ENCODE results near the gene PRIM1.
"Not testable (repeated sequence)": the region's sequence is repeated elsewhere in the genome, so short reads cannot be mapped to it uniquely, and the experiment has no call there.

PRIM1 gene

GRCh38 chr12:56728139-56728861 lies 23.8 kb downstream of the PRIM1 start:
- Histone ChIP-seq H3K27ac (ENCODE audit: low read depth in 2 of 2, low read length in 2 of 2) (no peak overlapping the region), H3K36me3 (ENCODE audit: control insufficient read depth in 2 of 2, insufficient read depth in 2 of 2, low read length in 2 of 2) (no peaks in the 10 kb centered on the region), H3K27me3 (ENCODE audit: control insufficient read depth in 2 of 2, insufficient read depth in 2 of 2, low read length in 2 of 2) (no peaks in the 10 kb centered on the region), H3K9me3 (ENCODE audit: control insufficient read depth in 2 of 2, low read length in 2 of 2) (no peaks in the 10 kb centered on the region), H3K4me1 (ENCODE audit: control insufficient read depth in 2 of 2, insufficient read depth in 2 of 2, low read length in 2 of 2) (peaks cover 7 to 8% of the 10 kb centered on the region in 2 donors), H3K9ac (ENCODE audit: low read depth in 1 of 2, low read length in 2 of 2) (no peak overlapping the region), H3K4me3 (ENCODE audit: low read length in 2 of 2) (no peak overlapping the region)

GRCh38 chr12:56726196-56726675 lies 25.9 kb downstream of the PRIM1 start:
- H3K27me3 ChIP-seq (ENCODE audit: control insufficient read depth in 2 of 2, insufficient read depth in 2 of 2, low read length in 2 of 2); H3K36me3 ChIP-seq (ENCODE audit: control insufficient read depth in 2 of 2, insufficient read depth in 2 of 2, low read length in 2 of 2); H3K9me3 ChIP-seq (ENCODE audit: control insufficient read depth in 2 of 2, low read length in 2 of 2): not testable (repeated sequence)
- H3K9ac ChIP-seq (ENCODE audit: low read depth in 1 of 2, low read length in 2 of 2) = peak overlapping the region in 1 of 2 donors; percentile 99
- peak overlapping the region; percentile 88 to 93 for H3K27ac ChIP-seq (ENCODE audit: low read depth in 2 of 2, low read length in 2 of 2)
- peaks cover 26 to 29% of the 10 kb centered on the region in 2 donors for H3K4me1 ChIP-seq (ENCODE audit: control insufficient read depth in 2 of 2, insufficient read depth in 2 of 2, low read length in 2 of 2)
- peak overlapping the region in 1 of 2 donors; percentile 96 for H3K4me3 ChIP-seq (ENCODE audit: low read length in 2 of 2)

GRCh38 chr12:56725723-56726102 lies 26.4 kb downstream of the PRIM1 start:
- H3K9me3 ChIP-seq (ENCODE audit: control insufficient read depth in 2 of 2, low read length in 2 of 2) = no peaks in the 10 kb centered on the region
- H3K4me3 ChIP-seq (ENCODE audit: low read length in 2 of 2) = peak overlapping the region; percentile 96 to 99
- peaks cover 30 to 34% of the 10 kb centered on the region in 2 donors for H3K4me1 ChIP-seq (ENCODE audit: control insufficient read depth in 2 of 2, insufficient read depth in 2 of 2, low read length in 2 of 2)
- H3K9ac ChIP-seq (ENCODE audit: low read depth in 1 of 2, low read length in 2 of 2) = peak overlapping the region; percentile 66 to 99
- peak overlapping the region; percentile 88 to 93 for H3K27ac ChIP-seq (ENCODE audit: low read depth in 2 of 2, low read length in 2 of 2)
- H3K36me3 ChIP-seq (ENCODE audit: control insufficient read depth in 2 of 2, insufficient read depth in 2 of 2, low read length in 2 of 2) = peaks cover 2 to 13% of the 10 kb centered on the region in 2 donors
- H3K27me3 ChIP-seq (ENCODE audit: control insufficient read depth in 2 of 2, insufficient read depth in 2 of 2, low read length in 2 of 2) = no peaks in the 10 kb centered on the region

GRCh38 chr12:56724972-56725722 lies 27.0 kb downstream of the PRIM1 start, which contains the start of gene NACA:
Gene NACA (minus strand): TSS chr12:56725299. CDS start chr12:56724521, 778 bp downstream.
- peaks cover 30 to 36% of the 10 kb centered on the region in 2 donors for H3K4me1 ChIP-seq (ENCODE audit: control insufficient read depth in 2 of 2, insufficient read depth in 2 of 2, low read length in 2 of 2)
- H3K9me3 ChIP-seq (ENCODE audit: control insufficient read depth in 2 of 2, low read length in 2 of 2) = no peaks in the 10 kb centered on the region
- H3K4me3 ChIP-seq (ENCODE audit: low read length in 2 of 2) = peak within 1 kb of the TSS; percentile 96 to 99
- H3K9ac ChIP-seq (ENCODE audit: low read depth in 1 of 2, low read length in 2 of 2) = peak within 1 kb of the TSS; percentile 99
- peak within 1 kb of the TSS; percentile 88 to 93 for H3K27ac ChIP-seq (ENCODE audit: low read depth in 2 of 2, low read length in 2 of 2)
- no peaks in the 10 kb centered on the region for H3K27me3 ChIP-seq (ENCODE audit: control insufficient read depth in 2 of 2, insufficient read depth in 2 of 2, low read length in 2 of 2)
- peaks cover 8 to 16% of the 10 kb centered on the region in 2 donors for H3K36me3 ChIP-seq (ENCODE audit: control insufficient read depth in 2 of 2, insufficient read depth in 2 of 2, low read length in 2 of 2)

GRCh38 chr12:56724701-56724971 lies 27.5 kb downstream of the PRIM1 start:
- peaks cover 30 to 36% of the 10 kb centered on the region in 2 donors for H3K4me1 ChIP-seq (ENCODE audit: control insufficient read depth in 2 of 2, insufficient read depth in 2 of 2, low read length in 2 of 2)
- peak overlapping the region; percentile 96 to 99 for H3K4me3 ChIP-seq (ENCODE audit: low read length in 2 of 2)
- no peaks in the 10 kb centered on the region for H3K9me3 ChIP-seq (ENCODE audit: control insufficient read depth in 2 of 2, low read length in 2 of 2)
- no peaks in the 10 kb centered on the region for H3K27me3 ChIP-seq (ENCODE audit: control insufficient read depth in 2 of 2, insufficient read depth in 2 of 2, low read length in 2 of 2)
- peaks cover 13 to 21% of the 10 kb centered on the region in 2 donors for H3K36me3 ChIP-seq (ENCODE audit: control insufficient read depth in 2 of 2, insufficient read depth in 2 of 2, low read length in 2 of 2)
- peak overlapping the region; percentile 88 to 93 for H3K27ac ChIP-seq (ENCODE audit: low read depth in 2 of 2, low read length in 2 of 2)
- peak overlapping the region; percentile 99 for H3K9ac ChIP-seq (ENCODE audit: low read depth in 1 of 2, low read length in 2 of 2)

- Histone ChIP-seq H3K36me3 (ENCODE audit: control insufficient read depth in 2 of 2, insufficient read depth in 2 of 2, low read length in 2 of 2) (peaks cover 18 to 27% of the 10 kb centered on the region in 2 donors), H3K4me3 (ENCODE audit: low read length in 2 of 2) (peak overlapping the region; percentile 96 to 99), H3K27ac (ENCODE audit: low read depth in 2 of 2, low read length in 2 of 2) (peak overlapping the region; percentile 88 to 93), H3K9me3 (ENCODE audit: control insufficient read depth in 2 of 2, low read length in 2 of 2) (no peaks in the 10 kb centered on the region), H3K27me3 (ENCODE audit: control insufficient read depth in 2 of 2, insufficient read depth in 2 of 2, low read length in 2 of 2) (no peaks in the 10 kb centered on the region), H3K4me1 (ENCODE audit: control insufficient read depth in 2 of 2, insufficient read depth in 2 of 2, low read length in 2 of 2) (peaks cover 30 to 36% of the 10 kb centered on the region in 2 donors), H3K9ac (ENCODE audit: low read depth in 1 of 2, low read length in 2 of 2) (peak overlapping the region; percentile 99)
Measured at GRCh38 chr12:56723889-56724700, 28.0 kb downstream of the PRIM1 start.

GRCh38 chr12:56723352-56723751 lies 28.8 kb downstream of the PRIM1 start:
- no peaks in the 10 kb centered on the region for H3K27me3 ChIP-seq (ENCODE audit: control insufficient read depth in 2 of 2, insufficient read depth in 2 of 2, low read length in 2 of 2)
- peak overlapping the region; percentile 96 to 99 for H3K4me3 ChIP-seq (ENCODE audit: low read length in 2 of 2)
- peaks cover 20 to 32% of the 10 kb centered on the region in 2 donors for H3K36me3 ChIP-seq (ENCODE audit: control insufficient read depth in 2 of 2, insufficient read depth in 2 of 2, low read length in 2 of 2)
- peak overlapping the region; percentile 99 for H3K9ac ChIP-seq (ENCODE audit: low read depth in 1 of 2, low read length in 2 of 2)
- H3K4me1 ChIP-seq (ENCODE audit: control insufficient read depth in 2 of 2, insufficient read depth in 2 of 2, low read length in 2 of 2) = peaks cover 32 to 36% of the 10 kb centered on the region in 2 donors
- H3K9me3 ChIP-seq (ENCODE audit: control insufficient read depth in 2 of 2, low read length in 2 of 2) = no peaks in the 10 kb centered on the region
- H3K27ac ChIP-seq (ENCODE audit: low read depth in 2 of 2, low read length in 2 of 2) = peak overlapping the region; percentile 88 to 93

- no peak overlapping the region for H3K9ac ChIP-seq (ENCODE audit: low read depth in 1 of 2, low read length in 2 of 2)
- H3K4me1 ChIP-seq (ENCODE audit: control insufficient read depth in 2 of 2, insufficient read depth in 2 of 2, low read length in 2 of 2) = peaks cover 32 to 36% of the 10 kb centered on the region in 2 donors
- peak overlapping the region in 1 of 2 donors; percentile 11 for H3K27ac ChIP-seq (ENCODE audit: low read depth in 2 of 2, low read length in 2 of 2)
- no peaks in the 10 kb centered on the region for H3K9me3 ChIP-seq (ENCODE audit: control insufficient read depth in 2 of 2, low read length in 2 of 2)
- H3K36me3 ChIP-seq (ENCODE audit: control insufficient read depth in 2 of 2, insufficient read depth in 2 of 2, low read length in 2 of 2) = peaks cover 20 to 32% of the 10 kb centered on the region in 2 donors
- H3K4me3 ChIP-seq (ENCODE audit: low read length in 2 of 2) = peak overlapping the region; percentile 96 to 99
- no peaks in the 10 kb centered on the region for H3K27me3 ChIP-seq (ENCODE audit: control insufficient read depth in 2 of 2, insufficient read depth in 2 of 2, low read length in 2 of 2)
Measured at GRCh38 chr12:56722832-56723231, 29.3 kb downstream of the PRIM1 start.

- no peaks in the 10 kb centered on the region for H3K27me3 ChIP-seq (ENCODE audit: control insufficient read depth in 2 of 2, insufficient read depth in 2 of 2, low read length in 2 of 2)
- no peak overlapping the region for H3K27ac ChIP-seq (ENCODE audit: low read depth in 2 of 2, low read length in 2 of 2)
- peaks cover 35 to 36% of the 10 kb centered on the region in 2 donors for H3K4me1 ChIP-seq (ENCODE audit: control insufficient read depth in 2 of 2, insufficient read depth in 2 of 2, low read length in 2 of 2)
- no peak overlapping the region for H3K9ac ChIP-seq (ENCODE audit: low read depth in 1 of 2, low read length in 2 of 2)
- H3K36me3 ChIP-seq (ENCODE audit: control insufficient read depth in 2 of 2, insufficient read depth in 2 of 2, low read length in 2 of 2) = peaks cover 20 to 32% of the 10 kb centered on the region in 2 donors
- no peaks in the 10 kb centered on the region for H3K9me3 ChIP-seq (ENCODE audit: control insufficient read depth in 2 of 2, low read length in 2 of 2)
- H3K4me3 ChIP-seq (ENCODE audit: low read length in 2 of 2) = no peak overlapping the region
Measured at GRCh38 chr12:56721721-56722120, 30.4 kb downstream of the PRIM1 start.

All from mucosa of rectum (tissue), 2 donors.